ENCODE results near the gene ASPSCR1.

ASPSCR1 gene

GRCh38 chr17:82008941-82009405 lies 31.5 kb downstream of the ASPSCR1 start:
- no peak for DNase-seq (ENCODE audit: extremely low spot score, insufficient read length, low read depth)

GRCh38 chr17:82009413-82009812 lies 32.0 kb downstream of the ASPSCR1 start:
- FAIRE-seq = no peak
- no peak for DNase-seq (ENCODE audit: extremely low spot score, insufficient read length, low read depth)

More at GRCh38 chr17:82008941-82009405, 31.5 kb downstream of the ASPSCR1 start:
- no peak for FAIRE-seq

- DNase-seq (ENCODE audit: extremely low spot score, insufficient read length, low read depth) (no peak), FAIRE-seq (no peak)
Observed at GRCh38 chr17:82010575-82011525, 33.4 kb downstream of the ASPSCR1 start.

GRCh38 chr17:82011617-82012187 lies 34.3 kb downstream of the ASPSCR1 start:
- DNase-seq (ENCODE audit: extremely low spot score, insufficient read length, low read depth) (no peak), FAIRE-seq (no peak)

- no peak for FAIRE-seq
- no peak for DNase-seq (ENCODE audit: extremely low spot score, insufficient read length, low read depth)
Observed at GRCh38 chr17:82012261-82012639, 34.8 kb downstream of the ASPSCR1 start.

GRCh38 chr17:82012640-82013295 lies 35.3 kb downstream of the ASPSCR1 start:
- no peak for FAIRE-seq
- DNase-seq (ENCODE audit: extremely low spot score, insufficient read length, low read depth) = no peak

- FAIRE-seq (no peak), DNase-seq (ENCODE audit: extremely low spot score, insufficient read length, low read depth) (no peak)
Observed at GRCh38 chr17:82013341-82013740, 35.9 kb downstream of the ASPSCR1 start.

GRCh38 chr17:82013772-82014321 lies 36.4 kb downstream of the ASPSCR1 start:
- FAIRE-seq = no peak
- DNase-seq (ENCODE audit: extremely low spot score, insufficient read length, low read depth) = no peak

GRCh38 chr17:82014432-82014831 lies 37.0 kb downstream of the ASPSCR1 start:
- FAIRE-seq (no peak), DNase-seq (ENCODE audit: extremely low spot score, insufficient read length, low read depth) (no peak)

- DNase-seq (ENCODE audit: extremely low spot score, insufficient read length, low read depth) (no peak), FAIRE-seq (no peak)
Observed at GRCh38 chr17:82014971-82015310, 37.5 kb downstream of the ASPSCR1 start.

GRCh38 chr17:82015311-82015971 lies 38.0 kb downstream of the ASPSCR1 start:
- DNase-seq (ENCODE audit: extremely low spot score, insufficient read length, low read depth) = no peak

GRCh38 chr17:82016061-82016874 lies 38.8 kb downstream of the ASPSCR1 start:
- no peak for FAIRE-seq
- no peak for DNase-seq (ENCODE audit: extremely low spot score, insufficient read length, low read depth)

More at GRCh38 chr17:82015311-82015971, 38.0 kb downstream of the ASPSCR1 start:
- FAIRE-seq = no peak

- FAIRE-seq (no peak), DNase-seq (ENCODE audit: extremely low spot score, insufficient read length, low read depth) (no peak)
Observed at GRCh38 chr17:82016875-82017459, 39.5 kb downstream of the ASPSCR1 start.

- no peak for FAIRE-seq
- no peak for DNase-seq (ENCODE audit: extremely low spot score, insufficient read length, low read depth)
Observed at GRCh38 chr17:82017612-82018151, 40.3 kb downstream of the ASPSCR1 start.

GRCh38 chr17:82018152-82018988 lies 40.9 kb downstream of the ASPSCR1 start:
- FAIRE-seq (no peak), DNase-seq (ENCODE audit: extremely low spot score, insufficient read length, low read depth) (no peak)

- FAIRE-seq (no peak), DNase-seq (ENCODE audit: extremely low spot score, insufficient read length, low read depth) (no peak)
Observed at GRCh38 chr17:82018989-82019689, 41.7 kb downstream of the ASPSCR1 start.

All from GM18507 (cell line).